WTC11 (cell line): Measurements from ENCODE around the gene L3HYPDH. TPM values are rescaled to one million over a fixed set of nuclear protein-coding genes. Genes with fewer than 3 reads are reported as not detected.
A peak's percentile ranks its signal among the peaks of the same experiment; 100 is the strongest.

Experiments used
- ATAC-seq: fragments of 200-7000 bp; cut with Tn5 transposase; 2 replicates; pipeline ENCODE4 v1.10.0; 2021; ENCODE audit warnings: mild to moderate bottlenecking, moderate library complexity
- CTCF ChIA-PET: fragments of 300-600 bp; sonication (Branson Sonifier 250); formaldehyde crosslinking; loops from one replicate; lab custom pipeline; 2021; ENCODE audit warnings: antibody characterized with exemption; lab: Charles Lee
- POLR2A ChIA-PET: fragments of 350-600 bp; sonication (Branson Sonifier 250); formaldehyde crosslinking; loops from one replicate; lab custom pipeline; 2021; ENCODE audit warnings: antibody characterized with exemption; lab: Charles Lee
- DNase-seq: peaks from one replicate; pipeline ENCODE4 v3.0.0; 2021; ENCODE audit warnings: low spot score
- H3K27ac Mint-ChIP-seq: 2 replicates; pipeline ENCODE4 v1.8.0; 2021; ENCODE audit warnings: mixed read lengths
- H3K27me3 Mint-ChIP-seq: 2 replicates; pipeline ENCODE4 v1.8.0; 2021; ENCODE audit warnings: low read depth, mild to moderate bottlenecking, moderate library complexity, mixed read lengths
- H3K36me3 Mint-ChIP-seq: 2 replicates; pipeline ENCODE4 v1.8.0; 2021; ENCODE audit warnings: mixed read lengths
- H3K4me1 Mint-ChIP-seq: 2 replicates; pipeline ENCODE4 v1.8.0; 2022; ENCODE audit warnings: mixed read lengths
- H3K4me3 Mint-ChIP-seq: 2 replicates; pipeline ENCODE4 v1.8.0; 2021; ENCODE audit warnings: mild to moderate bottlenecking, moderate library complexity, mixed read lengths
- H3K9me3 Mint-ChIP-seq: 2 replicates; pipeline ENCODE4 v1.8.0; 2021; ENCODE audit warnings: mixed read lengths
- ATF6 ChIP-seq: sonication (generic); formaldehyde crosslinking; IDR thresholded peaks from 2 replicates; pipeline ENCODE4 v1.8.1; 2023; ENCODE audit warnings: mild to moderate bottlenecking, missing genetic modification reagents
- CTCF ChIP-seq: fragments of 200-600 bp; IDR thresholded peaks from 2 replicates; pipeline ENCODE4 v1.8.0; 2022; ENCODE audit warnings: antibody characterized with exemption
- E2F1 ChIP-seq: sonication (generic); formaldehyde crosslinking; IDR thresholded peaks from 2 replicates; pipeline ENCODE4 v1.8.0; 2022; ENCODE audit warnings: mild to moderate bottlenecking, missing genetic modification reagents
- E2F5 ChIP-seq: sonication (generic); formaldehyde crosslinking; IDR thresholded peaks from 2 replicates; pipeline ENCODE4 v1.8.1; 2022; ENCODE audit warnings: mild to moderate bottlenecking, moderate library complexity, missing genetic modification reagents
- ELF4 ChIP-seq: sonication (generic); formaldehyde crosslinking; IDR thresholded peaks from 2 replicates; pipeline ENCODE4 v1.8.1; 2022; ENCODE audit warnings: low read depth, mild to moderate bottlenecking, moderate library complexity, missing genetic modification reagents
- ERG ChIP-seq: fragments of 250-450 bp; sonication (Bioruptor Pico); IDR thresholded peaks from 2 replicates; pipeline ENCODE4 v1.8.0; 2021; ENCODE audit warnings: mild to moderate bottlenecking
- MAX ChIP-seq: sonication (generic); formaldehyde crosslinking; IDR thresholded peaks from 2 replicates; pipeline ENCODE4 v1.8.0; 2022; ENCODE audit warnings: mild to moderate bottlenecking, missing genetic modification reagents
- MXD4 ChIP-seq: fragments of 250-450 bp; sonication (Bioruptor Pico); IDR thresholded peaks from 2 replicates; pipeline ENCODE4 v1.8.0; 2021; ENCODE audit warnings: mild to moderate bottlenecking, moderate library complexity, borderline replicate concordance
- PREB ChIP-seq: sonication (generic); formaldehyde crosslinking; IDR thresholded peaks from 2 replicates; pipeline ENCODE4 v1.8.1; 2022; ENCODE audit warnings: mild to moderate bottlenecking, missing genetic modification reagents, moderate library complexity, borderline replicate concordance
- SMAD4 ChIP-seq: sonication (generic); formaldehyde crosslinking; IDR thresholded peaks from 2 replicates; pipeline ENCODE4 v1.8.0; 2022; ENCODE audit warnings: mild to moderate bottlenecking, missing genetic modification reagents
- TEAD4 ChIP-seq: sonication (generic); formaldehyde crosslinking; IDR thresholded peaks from 2 replicates; pipeline ENCODE4 v1.8.0; 2022; ENCODE audit warnings: mild to moderate bottlenecking, missing genetic modification reagents
- ZNF138 ChIP-seq: sonication (generic); formaldehyde crosslinking; conservative IDR thresholded peaks from 2 replicates; pipeline ENCODE4 v1.8.1; 2022; ENCODE audit warnings: mild to moderate bottlenecking, moderate library complexity, missing genetic modification reagents
- ZNF232 ChIP-seq: sonication (generic); formaldehyde crosslinking; IDR thresholded peaks from 2 replicates; pipeline ENCODE4 v1.8.0; 2022; ENCODE audit warnings: mild to moderate bottlenecking, missing genetic modification reagents
- total RNA-seq: library from RNA; stranded (reverse); gene quantifications from 3 replicates; pipeline ENCODE4 v1.2.3, GENCODE V29; 2021

The L3HYPDH gene
- total RNA-seq, 1 experiment from 2014 or later = 17.5 TPM

GRCh38 chr14:59520224-59520623, 36.0 kb upstream of the L3HYPDH start (continued):
- TF ChIP-seq E2F5 (CRISPR knock-in tag) (no peak), MXD4 (CRISPR knock-in tag) (no peak), ZNF232 (CRISPR knock-in tag) (no peak)

GRCh38 chr14:59511916-59512575, 27.8 kb upstream of the L3HYPDH start:
- CTCF ChIA-PET = interaction anchor here (0.6 to 6.6 kb wide), 14 partner anchors 9 to 568 kb away, joined by 3 to 84 read pairs (median 4); partner anchors contain the start of genes CCDC175, JKAMP and L3HYPDH
- Mint-ChIP-seq H3K27ac (no peak overlapping the region), H3K4me3 (no peak overlapping the region), H3K4me1 (peaks cover 10% of the 10 kb centered on the region), H3K27me3 (peaks cover 10% of the 10 kb centered on the region), H3K9me3 (peaks cover 33% of the 10 kb centered on the region), H3K36me3 (peaks cover 16% of the 10 kb centered on the region)
- POLR2A ChIA-PET = no interaction called here
- DNase-seq = peak; percentile 67
- ATAC-seq = peak; percentile 85
- TF ChIP-seq ELF4 (CRISPR knock-in tag) (no peak), CTCF (peak; percentile 64)
- TF ChIP-seq, all 79 proteins: peak for 1

- POLR2A ChIA-PET = no interaction called here
- no peak for ATAC-seq
- H3K4me3 Mint-ChIP-seq = no peak overlapping the region
Observed at GRCh38 chr14:59510966-59511365, 26.8 kb upstream of the L3HYPDH start.

More at GRCh38 chr14:59510966-59511365, 26.8 kb upstream of the L3HYPDH start:
- peaks cover 10% of the 10 kb centered on the region for H3K4me1 Mint-ChIP-seq
- no peak overlapping the region for H3K27ac Mint-ChIP-seq
- CTCF ChIA-PET = interaction anchor here (1.4 to 6.6 kb wide), 5 partner anchors 51 to 387 kb away, joined by 3 to 84 read pairs (median 12); partner anchors contain the start of gene CCDC175
- peaks cover 16% of the 10 kb centered on the region for H3K36me3 Mint-ChIP-seq
- peaks cover 27% of the 10 kb centered on the region for H3K9me3 Mint-ChIP-seq
- TF ChIP-seq TEAD4 (CRISPR knock-in tag) (no peak), MAX (CRISPR knock-in tag) (no peak), ATF6 (no peak), E2F1 (CRISPR knock-in tag) (no peak), PREB (CRISPR knock-in tag) (no peak), SMAD4 (CRISPR knock-in tag) (no peak), ZNF138 (CRISPR knock-in tag) (no peak), ERG (CRISPR knock-in tag) (no peak)
- H3K27me3 Mint-ChIP-seq = peaks cover 10% of the 10 kb centered on the region
- DNase-seq = no peak
